GM12872 (cell line): ENCODE results near the gene IQSEC2.

Source experiments
- TF ChIP-seq, protein P1 (sequence below): IDR thresholded peaks from 3 replicates; pipeline ENCODE4 v1.5.1; 2011; ENCODE audit warnings: low read depth, mild to moderate bottlenecking, low read length, moderate library complexity; ENCODE audit not compliant: insufficient read depth

The IQSEC2 gene

GRCh38 chrX:53284684-53285447 lies 3.5 kb upstream of the IQSEC2 start:
- TF ChIP-seq, protein P1, sequence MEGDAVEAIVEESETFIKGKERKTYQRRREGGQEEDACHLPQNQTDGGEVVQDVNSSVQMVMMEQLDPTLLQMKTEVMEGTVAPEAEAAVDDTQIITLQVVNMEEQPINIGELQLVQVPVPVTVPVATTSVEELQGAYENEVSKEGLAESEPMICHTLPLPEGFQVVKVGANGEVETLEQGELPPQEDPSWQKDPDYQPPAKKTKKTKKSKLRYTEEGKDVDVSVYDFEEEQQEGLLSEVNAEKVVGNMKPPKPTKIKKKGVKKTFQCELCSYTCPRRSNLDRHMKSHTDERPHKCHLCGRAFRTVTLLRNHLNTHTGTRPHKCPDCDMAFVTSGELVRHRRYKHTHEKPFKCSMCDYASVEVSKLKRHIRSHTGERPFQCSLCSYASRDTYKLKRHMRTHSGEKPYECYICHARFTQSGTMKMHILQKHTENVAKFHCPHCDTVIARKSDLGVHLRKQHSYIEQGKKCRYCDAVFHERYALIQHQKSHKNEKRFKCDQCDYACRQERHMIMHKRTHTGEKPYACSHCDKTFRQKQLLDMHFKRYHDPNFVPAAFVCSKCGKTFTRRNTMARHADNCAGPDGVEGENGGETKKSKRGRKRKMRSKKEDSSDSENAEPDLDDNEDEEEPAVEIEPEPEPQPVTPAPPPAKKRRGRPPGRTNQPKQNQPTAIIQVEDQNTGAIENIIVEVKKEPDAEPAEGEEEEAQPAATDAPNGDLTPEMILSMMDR: peak; percentile 78

DNA sequence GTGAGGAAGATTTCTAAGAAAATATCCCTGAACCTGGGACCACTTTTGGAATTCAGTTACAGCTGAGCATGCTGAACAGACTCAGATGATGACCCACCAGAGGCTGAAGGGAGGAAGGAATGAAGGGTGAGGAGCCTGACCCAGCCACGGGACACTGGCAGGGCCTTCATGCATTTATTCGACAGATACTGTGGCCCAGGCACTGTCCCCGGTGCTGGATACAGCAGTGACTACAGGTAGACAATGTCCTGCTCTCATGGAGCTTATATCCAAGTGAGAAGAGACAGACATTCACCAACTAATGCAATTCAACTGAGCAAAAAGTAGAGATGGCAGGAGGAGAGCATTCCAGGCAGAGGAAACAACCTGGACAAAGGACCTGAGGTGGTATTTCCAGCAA lies 2.2 kb upstream of the IQSEC2 start:
- TF ChIP-seq, protein P1: no peak

GRCh38 chrX:53283099-53283498 lies 1.7 kb upstream of the IQSEC2 start:
- TF ChIP-seq, protein P1: no peak

GRCh38 chrX:53281963-53282695 lies 745 bp upstream of the IQSEC2 start:
- TF ChIP-seq, protein P1: no peak

DNA sequence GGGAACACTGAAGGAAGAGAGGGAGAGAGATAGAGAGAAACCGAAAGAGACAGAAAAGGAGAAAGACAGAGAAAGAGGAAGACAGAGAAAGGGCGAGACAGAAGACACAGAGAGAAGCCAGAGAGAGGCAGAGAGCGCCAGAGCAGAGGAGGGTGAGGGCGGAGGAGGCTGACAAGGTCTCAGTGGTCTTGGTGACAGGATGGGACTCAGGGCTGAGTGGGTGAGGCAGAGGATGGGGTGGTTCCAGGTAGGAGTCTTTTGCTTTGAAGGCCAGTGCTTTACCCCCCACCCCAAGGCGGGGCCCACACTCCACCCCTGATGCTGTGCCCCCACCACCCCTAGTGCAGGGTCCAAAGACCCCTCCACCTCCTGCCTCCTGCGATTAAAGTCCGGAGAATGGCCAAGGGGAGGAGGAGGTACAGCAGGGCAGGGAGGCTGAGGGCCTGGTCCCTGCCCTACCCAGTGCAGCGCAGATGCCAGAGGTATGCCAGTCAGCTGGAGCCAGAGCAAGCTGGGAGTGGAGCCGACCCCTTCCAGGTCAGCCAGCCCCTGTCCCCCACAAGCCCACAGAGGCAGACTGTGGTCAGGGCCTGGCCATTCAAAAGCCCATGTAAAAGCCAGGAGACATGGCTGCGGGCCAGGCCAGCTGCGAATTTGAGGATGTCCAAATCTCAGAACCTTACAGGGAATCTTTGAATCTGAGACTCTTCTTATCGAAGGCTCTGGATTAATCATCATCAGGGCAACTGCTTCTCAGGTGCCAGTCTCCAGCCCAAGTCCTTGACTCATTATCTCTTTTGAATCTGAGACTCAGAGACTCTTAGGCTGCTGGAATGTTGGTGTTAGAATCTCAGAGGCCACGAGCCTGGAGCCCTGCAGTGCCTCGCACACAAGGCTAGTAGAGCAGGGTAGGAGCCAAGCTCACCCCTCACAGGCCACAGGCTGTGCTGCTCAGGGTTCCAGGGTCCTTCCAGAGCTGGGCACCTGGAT lies 758 bp downstream of the IQSEC2 start:
- TF ChIP-seq, protein P1: no peak

- TF ChIP-seq, protein P1: peak; percentile 31; the same call in 2 of the 3 replicates
Observed at GRCh38 chrX:53279296-53280237, 1.8 kb downstream of the IQSEC2 start.
